H54 (cell line): ENCODE measurements around the gene SLC1A4.
"Not testable (repeated sequence)": the region's sequence is repeated elsewhere in the genome, so short reads cannot be mapped to it uniquely, and the experiment has no call there.

Source experiments
- DNase-seq: peaks from one replicate; pipeline ENCODE4 v3.0.0; 2011; ENCODE audit warnings: low spot score, mixed read lengths; ENCODE audit not compliant: insufficient read length
- FAIRE-seq: peaks from 3 replicates; lab custom pipeline; 2011; peaks lifted over from hg19 to GRCh38; lab: Jason Lieb, UNC
- POLR2A ChIP-seq: IDR thresholded peaks from 2 replicates; pipeline ENCODE4 v1.6.1; 2011; ENCODE audit warnings: low read depth, mild to moderate bottlenecking, low read length

The SLC1A4 gene

DNA sequence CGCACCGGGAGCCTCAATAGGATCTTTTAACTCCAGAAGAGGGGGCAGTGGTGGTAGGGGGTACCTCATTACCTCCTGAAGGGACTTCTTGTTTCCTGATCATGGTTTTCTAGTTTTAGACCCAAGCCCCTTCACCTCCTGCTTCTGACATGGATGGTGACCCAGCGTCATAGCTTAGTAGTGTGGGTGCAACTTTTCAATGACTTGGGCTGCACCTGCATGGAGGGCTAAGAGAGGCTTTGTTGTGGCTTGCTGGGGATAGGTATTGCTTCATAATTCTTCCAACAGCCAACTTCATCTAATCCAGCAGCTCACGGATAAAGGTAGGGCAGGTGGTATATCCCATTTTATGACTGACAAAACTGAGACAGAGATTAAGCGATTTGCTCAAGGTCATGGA lies 3.0 kb downstream of the SLC1A4 start:
- no peak for TF ChIP-seq POLR2A
- FAIRE-seq, result no peak

GRCh38 chr2:64992990-64993389 lies 3.8 kb downstream of the SLC1A4 start:
- no peak for TF ChIP-seq POLR2A
- FAIRE-seq (no peak), DNase-seq (no peak)

More for the DNA sequence above, 3.0 kb downstream of the SLC1A4 start:
- no peak for DNase-seq

- FAIRE-seq (no peak), DNase-seq (no peak)
- no peak for TF ChIP-seq POLR2A
Observed at GRCh38 chr2:64995041-64995440, 5.8 kb downstream of the SLC1A4 start.

- DNase-seq (no peak), FAIRE-seq (no peak)
- TF ChIP-seq POLR2A, result no peak
Observed at GRCh38 chr2:64996871-64997307, 7.7 kb downstream of the SLC1A4 start.

- no peak for DNase-seq
- TF ChIP-seq POLR2A, result no peak
- FAIRE-seq, result no peak
Observed at GRCh38 chr2:64998658-64999061, 9.5 kb downstream of the SLC1A4 start.

GRCh38 chr2:64999754-65000153 lies 10.6 kb downstream of the SLC1A4 start:
- TF ChIP-seq POLR2A, result no peak
- no peak for FAIRE-seq
- no peak for DNase-seq

- FAIRE-seq, result no peak
- TF ChIP-seq POLR2A, result no peak
Observed at GRCh38 chr2:65000644-65001043, 11.4 kb downstream of the SLC1A4 start.

GRCh38 chr2:65003037-65003436 lies 13.8 kb downstream of the SLC1A4 start:
- DNase-seq, result no peak
- FAIRE-seq, result no peak
- no peak for TF ChIP-seq POLR2A

More at GRCh38 chr2:65000644-65001043, 11.4 kb downstream of the SLC1A4 start:
- no peak for DNase-seq

- FAIRE-seq, DNase-seq: not testable (repeated sequence)
Observed at GRCh38 chr2:65004232-65004631, 15.0 kb downstream of the SLC1A4 start.

DNA sequence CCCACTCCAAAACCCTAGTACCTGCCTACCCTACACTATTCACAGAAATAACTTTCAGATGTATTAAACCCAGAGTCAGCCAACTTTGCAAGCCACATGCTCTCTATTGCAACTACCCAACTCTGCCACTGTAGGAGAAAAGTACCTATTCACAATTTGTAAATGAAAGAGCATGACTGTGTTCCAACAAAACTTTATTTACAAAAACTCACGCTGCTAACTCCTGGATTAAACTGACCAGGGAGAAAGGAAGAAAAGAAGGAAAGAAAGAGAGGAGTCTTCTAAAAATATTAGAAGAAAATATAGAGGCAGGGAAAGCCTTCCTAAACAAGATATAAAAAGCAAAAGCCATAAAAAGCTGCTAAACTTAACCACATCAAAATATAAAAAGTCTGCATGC lies 24.6 kb downstream of the SLC1A4 start:
- DNase-seq (no peak), FAIRE-seq (no peak)
- no peak for TF ChIP-seq POLR2A

GRCh38 chr2:65015731-65016130 lies 26.5 kb downstream of the SLC1A4 start:
- no peak for FAIRE-seq
- TF ChIP-seq POLR2A, result no peak

DNA sequence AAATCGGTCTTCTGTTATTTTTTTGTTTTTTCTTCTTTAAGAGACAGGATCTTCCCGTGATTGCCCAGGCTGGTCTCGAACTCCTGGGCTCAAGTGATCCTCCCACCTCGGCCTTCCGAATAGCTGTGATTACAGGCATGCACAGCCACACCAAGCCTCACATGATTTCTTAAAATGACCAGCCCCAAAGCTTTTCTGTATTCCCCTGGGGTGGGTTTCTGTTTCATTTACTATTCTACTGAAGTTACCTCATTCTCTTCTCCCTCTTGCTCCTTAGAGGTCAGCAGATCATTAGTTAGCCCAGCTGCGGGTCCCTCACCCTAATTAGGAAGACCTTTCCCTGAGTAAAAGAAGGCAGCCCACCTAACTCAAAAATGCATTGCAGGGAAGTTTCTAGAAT lies 27.6 kb downstream of the SLC1A4 start:
- TF ChIP-seq POLR2A, result no peak
- DNase-seq (no peak), FAIRE-seq (no peak)

More at GRCh38 chr2:65015731-65016130, 26.5 kb downstream of the SLC1A4 start:
- no peak for DNase-seq

DNA sequence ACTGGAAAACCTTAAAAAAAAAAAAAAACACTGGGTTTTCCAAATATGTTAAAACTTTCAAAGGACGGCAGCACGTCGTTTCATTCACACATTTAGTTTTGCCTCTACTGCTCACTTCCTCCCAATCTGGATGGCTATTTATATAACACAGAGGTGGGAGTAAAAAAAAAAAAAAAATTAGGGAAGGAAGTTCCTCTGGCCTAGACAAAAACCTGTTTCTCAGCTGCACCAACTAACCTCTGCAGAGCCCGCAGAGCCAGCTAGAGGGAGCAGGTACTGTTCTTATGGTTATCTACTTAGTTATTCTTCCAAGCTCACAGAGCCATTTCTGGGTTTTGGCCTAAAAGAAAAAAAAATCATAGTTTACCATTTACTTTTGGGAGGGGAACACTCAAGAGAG lies 28.1 kb downstream of the SLC1A4 start:
- DNase-seq, result no peak
- no peak for TF ChIP-seq POLR2A
- no peak for FAIRE-seq

- FAIRE-seq, result no peak
Observed at GRCh38 chr2:65018141-65018582, 29.0 kb downstream of the SLC1A4 start.

DNA sequence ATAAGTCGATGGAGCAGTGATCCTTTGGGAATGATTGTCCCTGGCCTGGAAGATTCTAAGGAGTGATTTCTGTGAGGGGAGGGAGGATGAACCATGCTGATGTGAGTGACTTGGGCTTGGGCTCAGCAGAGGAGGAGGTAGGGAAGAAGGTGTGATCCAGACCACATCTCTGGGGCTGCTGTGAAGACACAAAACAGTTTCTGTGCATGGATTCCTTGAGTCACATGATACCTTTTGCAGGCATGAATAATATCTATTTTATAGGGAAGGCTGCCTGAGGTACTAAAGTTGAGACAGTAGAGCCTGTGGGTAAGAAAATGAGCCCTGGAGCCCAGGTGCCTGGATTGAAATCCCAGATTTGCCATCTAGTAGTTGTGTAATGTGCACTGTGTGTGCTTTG lies 29.8 kb downstream of the SLC1A4 start:
- FAIRE-seq (no peak), DNase-seq (no peak)
- TF ChIP-seq POLR2A, result no peak

More at GRCh38 chr2:65018141-65018582, 29.0 kb downstream of the SLC1A4 start:
- DNase-seq, result no peak
- no peak for TF ChIP-seq POLR2A
